Astrocyte of the cerebellum (primary cell): ENCODE results near the gene MKRN2OS.

Experiments
- DNase-seq: peaks from one replicate; pipeline ENCODE4 v3.0.0-alpha.2; 2011; ENCODE audit warnings: low read depth
- H3K4me3 ChIP-seq: 2 replicates; pipeline ENCODE4 v1.5.1; 2011; ENCODE audit warnings: mild to moderate bottlenecking, low read depth, low read length, moderate library complexity
- CTCF ChIP-seq: IDR thresholded peaks from 2 replicates; pipeline ENCODE4 v1.5.1; 2012; ENCODE audit warnings: low read length, low read depth, moderate library complexity, mild to moderate bottlenecking; ENCODE audit errors: missing control alignments
- in situ Hi-C: cut with HindIII; loops from 2 replicates; pipeline ENCODE4 v1.10.0; 2017; ENCODE audit warnings: low sequenced_read_pairs

The MKRN2OS gene

GRCh38 chr3:12521010-12521409 is 24.3 kb downstream of the MKRN2OS start:
- no peak for TF ChIP-seq CTCF
- H3K4me3 ChIP-seq = no peak overlapping the region
- DNase-seq = no peak
- in situ Hi-C loops = no loop called here

GRCh38 chr3:12518261-12519028 is 26.9 kb downstream of the MKRN2OS start:
- no peak for DNase-seq
- no peak for TF ChIP-seq CTCF
- in situ Hi-C loops = no loop called here
- no peak overlapping the region for H3K4me3 ChIP-seq

GRCh38 chr3:12516873-12517272 is 28.4 kb downstream of the MKRN2OS start:
- in situ Hi-C loops = no loop called here
- no peak for DNase-seq
- H3K4me3 ChIP-seq = no peak overlapping the region
- no peak for TF ChIP-seq CTCF

GRCh38 chr3:12515631-12516030 is 29.7 kb downstream of the MKRN2OS start:
- DNase-seq = no peak
- in situ Hi-C loops = no loop called here
- TF ChIP-seq CTCF = no peak
- no peak overlapping the region for H3K4me3 ChIP-seq

- DNase-seq = no peak
- TF ChIP-seq CTCF = no peak
- no peak overlapping the region for H3K4me3 ChIP-seq
- in situ Hi-C loops = no loop called here
Observed at GRCh38 chr3:12513694-12514446, 31.4 kb downstream of the MKRN2OS start.

GRCh38 chr3:12512534-12513118 is 32.7 kb downstream of the MKRN2OS start:
- no peak overlapping the region for H3K4me3 ChIP-seq
- in situ Hi-C loops = no loop called here
- DNase-seq = no peak
- TF ChIP-seq CTCF = no peak
